Measurements from ENCODE around the gene DTX4. TPM values are rescaled to one million over a fixed set of nuclear protein-coding genes. Genes with fewer than 3 reads are reported as not detected.
"Not testable (repeated sequence)": the region's sequence is repeated elsewhere in the genome, so short reads cannot be mapped to it uniquely, and the experiment has no call there.

The DTX4 gene
- 0.45 TPM for polyA plus RNA-seq (2013)

GRCh38 chr11:59171508-59172322, at the start of gene DTX4:
TSS of gene DTX4 (plus strand) at chr11:59172132. CDS start at chr11:59172596, 464 bp downstream.
- no peaks in the 10 kb centered on the region for H3K36me3 ChIP-seq (ENCODE audit: control insufficient read depth in 4 of 4, insufficient read depth in 4 of 4, low read length in 3 of 4)
- H3K27ac ChIP-seq (ENCODE audit: insufficient read depth in 1 of 2, low read depth in 1 of 2, low read length in 2 of 2, poor library complexity in 1 of 2, severe bottlenecking in 2 of 2): no peak within 1 kb of the TSS
- peaks cover 0 to 21% (median 16%) of the 10 kb centered on the region in 4 experiments for H3K4me1 ChIP-seq (ENCODE audit: control extremely low read depth in 1 of 4, control insufficient read depth in 4 of 4, insufficient read depth in 4 of 4, low read length in 3 of 4)
- POLR2A ChIA-PET: interaction anchor here (0.9 kb wide), 1 partner anchor 26 kb away, joined by 3 read pairs; no protein-coding TSS in a partner anchor
- CTCF ChIA-PET: interaction anchor here (0.8 to 18.7 kb wide), 24 partner anchors 10 to 513 kb away, joined by 3 to 259 read pairs (median 4); partner anchors contain the start of genes FAM111A, MPEG1 and OR5A1
- peak within 1 kb of the TSS; percentile 61 to 82 (median 71) for H3K4me3 ChIP-seq (ENCODE audit: control insufficient read depth in 1 of 7, extremely low read depth in 1 of 7, insufficient read depth in 4 of 7, low read depth in 2 of 7, low read length in 6 of 7)
- WGBS (ENCODE audit: insufficient coverage): 0% methylated on average over 32 of the region's 64 CpGs
- peaks cover 0 to 34% (median 21%) of the 10 kb centered on the region in 5 experiments for H3K27me3 ChIP-seq (replicated peaks in 2 of 5; ENCODE audit: control insufficient read depth in 4 of 5, insufficient read depth in 5 of 5, low read length in 4 of 5)
- peak; percentile 91 to 95 (median 95) for DNase-seq
- no peaks in the 10 kb centered on the region for H3K9me3 ChIP-seq (ENCODE audit: control extremely low read depth in 1 of 5, control insufficient read depth in 4 of 5, insufficient read depth in 2 of 5, low read depth in 1 of 5, low read length in 4 of 5)

- Histone ChIP-seq H3K9me3 (ENCODE audit: control extremely low read depth in 1 of 5, control insufficient read depth in 4 of 5, insufficient read depth in 2 of 5, low read depth in 1 of 5, low read length in 4 of 5) (peaks cover 0 to 17% (median 10%) of the 10 kb centered on the region in 5 experiments), H3K36me3 (ENCODE audit: control insufficient read depth in 4 of 4, insufficient read depth in 4 of 4, low read length in 3 of 4) (peaks cover 2 to 11% (median 3%) of the 10 kb centered on the region in 4 experiments), H3K27ac (ENCODE audit: insufficient read depth in 1 of 2, low read depth in 1 of 2, low read length in 2 of 2, poor library complexity in 1 of 2, severe bottlenecking in 2 of 2) (no peak overlapping the region), H3K4me1 (ENCODE audit: control extremely low read depth in 1 of 4, control insufficient read depth in 4 of 4, insufficient read depth in 4 of 4, low read length in 3 of 4) (peaks cover 0 to 9% (median 5%) of the 10 kb centered on the region in 4 experiments), H3K4me3 (ENCODE audit: control insufficient read depth in 1 of 7, extremely low read depth in 1 of 7, insufficient read depth in 4 of 7, low read depth in 2 of 7, low read length in 6 of 7) (peak overlapping the region in 3 of 7 experiments; percentile 33 to 60 (median 53)), H3K27me3 (replicated peaks in 2 of 5; ENCODE audit: control insufficient read depth in 4 of 5, insufficient read depth in 5 of 5, low read length in 4 of 5) (no peaks in the 10 kb centered on the region)
- ChIA-PET CTCF (interaction anchor here (0.7 to 4.3 kb wide), 29 partner anchors 9 to 572 kb away, joined by 3 to 44 read pairs (median 4); partner anchors contain the start of genes FAM111B and GLYATL1B), POLR2A (no interaction called here)
- 6% methylated on average over 13 of the region's 20 CpGs for whole genome bisulfite sequencing (ENCODE audit: insufficient coverage)
- DNase-seq: peak; percentile 82 to 92 (median 90)
These were observed 36.1 kb upstream of the DTX4 start for GRCh38 chr11:59135648-59136461.

DNA sequence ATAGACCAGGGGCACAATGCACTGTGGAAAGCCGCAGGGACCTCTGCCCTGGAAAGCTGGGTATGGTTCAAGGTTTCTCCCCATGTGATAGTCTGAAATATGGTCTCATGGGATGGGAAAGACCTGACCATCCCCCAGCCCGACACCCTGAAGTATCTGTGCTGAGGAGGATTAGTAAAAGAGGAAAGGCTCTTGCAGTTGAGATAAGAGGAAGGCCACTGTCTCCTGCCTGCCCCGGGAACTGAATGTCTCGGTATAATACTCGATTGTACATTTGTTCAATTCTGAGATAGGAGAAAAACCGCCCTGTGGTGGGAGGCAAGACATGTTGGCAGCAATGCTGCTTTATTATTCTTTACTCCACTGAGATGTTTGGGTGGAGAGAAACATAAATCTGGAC, 35.4 kb upstream of the DTX4 start:
- POLR2A ChIA-PET: not testable (repeated sequence)

GRCh38 chr11:59137190-59137589, 34.7 kb upstream of the DTX4 start:
- H3K27me3 ChIP-seq (replicated peaks in 2 of 5; ENCODE audit: control insufficient read depth in 4 of 5, insufficient read depth in 5 of 5, low read length in 4 of 5): no peaks in the 10 kb centered on the region
- no peak overlapping the region for H3K27ac ChIP-seq (ENCODE audit: insufficient read depth in 1 of 2, low read depth in 1 of 2, low read length in 2 of 2, poor library complexity in 1 of 2, severe bottlenecking in 2 of 2)
- no peak for DNase-seq
- H3K9me3 ChIP-seq (ENCODE audit: control extremely low read depth in 1 of 5, control insufficient read depth in 4 of 5, insufficient read depth in 2 of 5, low read depth in 1 of 5, low read length in 4 of 5): peaks cover 0 to 4% (median 0%) of the 10 kb centered on the region in 5 experiments
- ChIA-PET POLR2A (no interaction called here), CTCF (interaction anchor here (4.3 kb wide), 1 partner anchor 29 kb away, joined by 44 read pairs; the partner anchor contains the start of gene FAM111B)
- WGBS (ENCODE audit: insufficient coverage): 97% methylated on average over 15 of the region's 17 CpGs
- no peak overlapping the region for H3K4me3 ChIP-seq (ENCODE audit: control insufficient read depth in 1 of 7, extremely low read depth in 1 of 7, insufficient read depth in 4 of 7, low read depth in 2 of 7, low read length in 6 of 7)
- H3K4me1 ChIP-seq (ENCODE audit: control extremely low read depth in 1 of 4, control insufficient read depth in 4 of 4, insufficient read depth in 4 of 4, low read length in 3 of 4): peaks cover 3 to 17% (median 9%) of the 10 kb centered on the region in 4 experiments
- H3K36me3 ChIP-seq (ENCODE audit: control insufficient read depth in 4 of 4, insufficient read depth in 4 of 4, low read length in 3 of 4): peaks cover 2 to 3% (median 2%) of the 10 kb centered on the region in 4 experiments

More for the DNA sequence above, 35.4 kb upstream of the DTX4 start:
- DNase-seq: peak in 2 of 3 donors; percentile 27 to 51
- not testable (repeated sequence) for H3K27ac ChIP-seq (ENCODE audit: insufficient read depth in 1 of 2, low read depth in 1 of 2, low read length in 2 of 2, poor library complexity in 1 of 2, severe bottlenecking in 2 of 2); H3K27me3 ChIP-seq (replicated peaks in 2 of 5; ENCODE audit: control insufficient read depth in 4 of 5, insufficient read depth in 5 of 5, low read length in 4 of 5); H3K36me3 ChIP-seq (ENCODE audit: control insufficient read depth in 4 of 4, insufficient read depth in 4 of 4, low read length in 3 of 4)
- WGBS (ENCODE audit: insufficient coverage): 54% methylated on average over 5 of the region's 6 CpGs
- CTCF ChIA-PET: interaction anchor here (0.9 to 4.3 kb wide), 23 partner anchors 10 to 507 kb away, joined by 3 to 44 read pairs (median 4); partner anchors contain the start of gene FAM111B
- Histone ChIP-seq H3K4me1 (ENCODE audit: control extremely low read depth in 1 of 4, control insufficient read depth in 4 of 4, insufficient read depth in 4 of 4, low read length in 3 of 4) (peaks cover 0 to 11% (median 5%) of the 10 kb centered on the region in 4 experiments), H3K4me3 (ENCODE audit: control insufficient read depth in 1 of 7, extremely low read depth in 1 of 7, insufficient read depth in 4 of 7, low read depth in 2 of 7, low read length in 6 of 7) (peak overlapping the region in 1 of 7 experiments; percentile 60), H3K9me3 (ENCODE audit: control extremely low read depth in 1 of 5, control insufficient read depth in 4 of 5, insufficient read depth in 2 of 5, low read depth in 1 of 5, low read length in 4 of 5) (peaks cover 0 to 11% (median 6%) of the 10 kb centered on the region in 5 experiments)

DNA sequence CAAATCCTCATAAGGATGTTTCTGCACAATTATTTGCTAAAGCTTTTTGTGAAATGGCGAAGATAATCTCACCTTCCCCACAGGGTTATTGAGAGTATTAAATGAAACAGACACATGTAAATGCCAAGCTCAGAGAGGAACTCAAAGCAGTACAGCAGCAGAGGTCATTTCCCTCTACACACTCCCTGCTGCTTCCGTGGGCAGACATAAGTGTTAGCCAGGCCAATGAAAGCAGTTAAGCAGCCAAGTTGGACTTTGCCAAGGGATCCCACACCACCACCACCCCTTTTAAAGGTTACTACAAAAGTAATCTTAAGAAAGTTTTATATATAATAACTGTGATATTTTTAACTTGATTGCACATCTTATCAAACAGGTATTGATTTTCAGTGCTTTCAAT, 33.3 kb upstream of the DTX4 start:
- no peak for DNase-seq
- H3K36me3 ChIP-seq (ENCODE audit: control insufficient read depth in 4 of 4, insufficient read depth in 4 of 4, low read length in 3 of 4): peaks cover 0 to 3% (median 2%) of the 10 kb centered on the region in 4 experiments
- H3K4me1 ChIP-seq (ENCODE audit: control extremely low read depth in 1 of 4, control insufficient read depth in 4 of 4, insufficient read depth in 4 of 4, low read length in 3 of 4): peaks cover 9 to 27% (median 18%) of the 10 kb centered on the region in 4 experiments
- ChIA-PET CTCF (interaction anchor here (1.0 to 4.3 kb wide), 2 partner anchors 18 to 30 kb away, joined by 3 to 44 read pairs; partner anchors contain the start of gene FAM111B), POLR2A (no interaction called here)
- H3K4me3 ChIP-seq (ENCODE audit: control insufficient read depth in 1 of 7, extremely low read depth in 1 of 7, insufficient read depth in 4 of 7, low read depth in 2 of 7, low read length in 6 of 7): no peak overlapping the region
- WGBS (ENCODE audit: insufficient coverage): no CpG with 5 or more reads among the region's 2 CpGs
- H3K27me3 ChIP-seq (replicated peaks in 2 of 5; ENCODE audit: control insufficient read depth in 4 of 5, insufficient read depth in 5 of 5, low read length in 4 of 5): no peaks in the 10 kb centered on the region
- H3K9me3 ChIP-seq (ENCODE audit: control extremely low read depth in 1 of 5, control insufficient read depth in 4 of 5, insufficient read depth in 2 of 5, low read depth in 1 of 5, low read length in 4 of 5): no peaks in the 10 kb centered on the region
- H3K27ac ChIP-seq (ENCODE audit: insufficient read depth in 1 of 2, low read depth in 1 of 2, low read length in 2 of 2, poor library complexity in 1 of 2, severe bottlenecking in 2 of 2): no peak overlapping the region

DNA sequence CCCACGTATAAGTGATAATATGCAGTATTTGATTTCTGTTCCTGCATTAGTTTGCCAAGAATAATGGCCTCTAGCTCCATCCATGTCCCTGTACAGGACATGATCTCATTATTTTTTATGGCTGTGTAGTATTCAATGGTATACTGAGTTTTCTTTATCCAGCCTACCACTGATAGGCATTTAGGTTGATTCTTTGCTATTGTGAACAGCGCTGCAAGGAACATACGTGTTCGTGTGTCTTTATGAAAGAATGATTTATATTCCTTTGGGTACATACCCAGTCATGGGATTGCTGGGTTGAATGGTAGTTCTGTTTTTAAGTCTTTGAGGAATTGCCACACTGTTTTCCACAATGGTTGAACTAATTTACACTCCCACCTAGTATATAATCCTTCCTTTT, 30.7 kb upstream of the DTX4 start:
- Histone ChIP-seq H3K27ac (ENCODE audit: insufficient read depth in 1 of 2, low read depth in 1 of 2, low read length in 2 of 2, poor library complexity in 1 of 2, severe bottlenecking in 2 of 2) (no peak overlapping the region), H3K4me3 (ENCODE audit: control insufficient read depth in 1 of 7, extremely low read depth in 1 of 7, insufficient read depth in 4 of 7, low read depth in 2 of 7, low read length in 6 of 7) (no peak overlapping the region), H3K27me3 (replicated peaks in 2 of 5; ENCODE audit: control insufficient read depth in 4 of 5, insufficient read depth in 5 of 5, low read length in 4 of 5) (no peaks in the 10 kb centered on the region), H3K36me3 (ENCODE audit: control insufficient read depth in 4 of 4, insufficient read depth in 4 of 4, low read length in 3 of 4) (peaks cover 0 to 2% (median under 1%) of the 10 kb centered on the region in 4 experiments), H3K4me1 (ENCODE audit: control extremely low read depth in 1 of 4, control insufficient read depth in 4 of 4, insufficient read depth in 4 of 4, low read length in 3 of 4) (peaks cover 26 to 47% (median 37%) of the 10 kb centered on the region in 4 experiments), H3K9me3 (ENCODE audit: control extremely low read depth in 1 of 5, control insufficient read depth in 4 of 5, insufficient read depth in 2 of 5, low read depth in 1 of 5, low read length in 4 of 5) (no peaks in the 10 kb centered on the region)
- no CpG with 5 or more reads among the region's 4 CpGs for WGBS (ENCODE audit: insufficient coverage)
- CTCF ChIA-PET: interaction anchor here (1.3 to 10.0 kb wide), 3 partner anchors 15 to 37 kb away, joined by 3 to 117 read pairs (median 5); no protein-coding TSS in a partner anchor
- POLR2A ChIA-PET: no interaction called here
- DNase-seq: no peak

All from common myeloid progenitor, CD34-positive (primary cell).